Activated CD4-positive, CD25-positive, alpha-beta regulatory T cell treated with anti-CD3 and anti-CD28 coated beads, Interleukin-2, amount 50 U/mL, for 24 hours (primary cell): ENCODE data around the gene IL4I1.
A peak's percentile ranks its signal among the peaks of the same experiment; 100 is the strongest.

Source experiments
- ATAC-seq, 2 donors: fragments of 150-1000 bp; cut with Tn5 transposase; one replicate each; pipeline ENCODE4 v1.10.0; 2021; ENCODE audit warnings: mild to moderate bottlenecking in 1 of 2, moderate library complexity in 1 of 2

Gene IL4I1

DNA sequence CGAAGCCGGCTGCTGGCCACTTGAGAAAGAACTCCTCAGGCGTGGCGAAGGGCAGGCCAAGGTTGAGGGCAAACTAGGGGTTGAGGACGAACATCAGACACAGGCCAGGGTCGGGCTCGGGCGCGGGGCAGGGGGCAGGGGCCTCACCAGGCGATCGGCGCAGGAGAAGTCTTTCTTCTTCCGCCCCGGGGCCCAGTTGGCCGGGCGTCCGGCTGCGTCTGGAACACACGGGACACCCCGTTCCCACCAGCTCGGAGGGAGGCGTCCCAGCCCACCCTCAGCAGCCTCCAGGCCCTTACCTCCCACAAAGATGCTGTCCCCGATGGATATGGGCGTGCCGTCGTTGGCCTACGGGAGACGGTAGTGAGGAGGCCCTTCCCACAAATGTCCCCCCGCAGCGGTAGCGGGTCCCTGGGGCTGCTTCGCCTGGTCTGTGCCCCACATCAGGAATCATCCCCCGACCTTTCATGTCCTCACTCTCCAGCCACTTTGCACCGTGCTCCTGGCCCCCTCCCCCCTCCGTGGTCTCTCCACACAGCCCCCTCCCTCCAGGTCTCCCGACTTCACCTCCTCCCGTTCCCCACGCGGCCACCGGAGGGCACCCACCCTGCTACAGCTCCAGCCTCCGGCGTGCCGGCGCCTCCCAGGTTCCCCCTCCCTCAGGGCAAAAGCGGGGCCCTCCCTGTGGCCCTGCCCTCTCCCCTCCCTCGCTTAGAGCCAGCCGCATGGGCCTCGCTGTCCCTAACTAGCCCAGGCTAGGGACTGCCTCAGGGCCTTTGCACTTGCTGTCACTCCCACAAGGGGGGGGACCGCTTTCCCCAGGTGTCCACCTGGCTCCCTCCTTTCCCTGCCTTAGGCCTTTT is 34.1 kb downstream of the IL4I1 start:
- ATAC-seq, result no peak

DNA sequence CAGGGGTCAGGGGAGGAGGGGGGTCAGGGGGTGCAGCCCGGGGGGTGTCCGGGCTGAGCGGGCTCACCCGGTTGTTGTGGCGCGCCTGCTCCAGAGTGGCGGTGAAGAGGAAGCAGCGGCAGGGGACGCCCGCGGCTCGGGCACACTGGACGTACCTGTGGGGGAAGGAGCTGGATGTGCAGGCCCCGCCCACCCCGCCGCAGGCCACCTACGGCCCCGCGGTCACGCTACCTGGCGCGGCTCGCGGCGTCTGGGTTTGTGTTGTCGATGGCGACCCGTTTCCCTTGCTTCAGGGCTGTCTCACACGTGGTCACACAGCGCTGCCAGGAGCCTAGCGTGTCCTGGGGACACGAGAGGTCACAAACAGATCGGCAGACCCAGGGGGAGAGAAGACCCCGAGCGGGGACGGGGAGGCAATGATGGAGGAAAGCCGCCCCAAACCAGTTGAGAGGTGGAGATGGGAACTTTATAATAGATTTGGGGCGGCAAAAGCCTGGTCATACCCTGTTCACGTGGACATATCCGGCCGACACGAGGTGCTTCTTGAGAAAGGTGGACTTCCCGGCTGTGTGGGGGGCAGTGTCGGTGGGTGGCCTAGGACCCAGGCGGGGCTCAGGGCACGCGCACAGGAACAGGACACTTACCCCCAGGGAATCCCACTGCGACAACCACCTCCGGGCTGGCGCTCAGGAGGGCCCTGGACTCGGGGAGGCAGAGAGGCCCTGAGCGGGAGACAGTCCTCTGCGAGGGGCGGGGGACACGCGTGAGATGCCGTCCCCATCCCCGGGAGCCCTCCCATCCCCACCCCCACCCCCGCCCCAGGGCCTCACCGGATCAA is 34.9 kb downstream of the IL4I1 start:
- no peak for ATAC-seq

DNA sequence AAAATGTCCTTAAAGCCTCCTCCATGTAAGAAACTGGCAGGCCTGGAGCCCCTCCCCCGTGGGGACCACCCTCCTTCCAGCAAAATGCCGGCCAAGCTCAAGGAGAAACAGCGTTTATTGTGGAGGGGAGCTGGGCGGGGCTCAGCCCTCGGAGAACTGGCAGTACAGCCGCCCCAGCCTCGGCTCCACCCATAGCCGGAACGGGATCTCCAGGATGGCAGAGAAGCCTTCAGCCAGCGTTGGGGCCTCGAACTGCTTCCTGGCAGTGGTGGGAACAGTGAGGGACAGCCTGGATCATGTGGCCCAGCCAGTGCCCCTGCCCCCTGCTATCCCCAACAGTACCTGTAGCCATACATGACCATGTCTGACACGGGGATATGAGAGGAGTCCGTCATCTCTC is 35.6 kb downstream of the IL4I1 start:
- no peak for ATAC-seq

DNA sequence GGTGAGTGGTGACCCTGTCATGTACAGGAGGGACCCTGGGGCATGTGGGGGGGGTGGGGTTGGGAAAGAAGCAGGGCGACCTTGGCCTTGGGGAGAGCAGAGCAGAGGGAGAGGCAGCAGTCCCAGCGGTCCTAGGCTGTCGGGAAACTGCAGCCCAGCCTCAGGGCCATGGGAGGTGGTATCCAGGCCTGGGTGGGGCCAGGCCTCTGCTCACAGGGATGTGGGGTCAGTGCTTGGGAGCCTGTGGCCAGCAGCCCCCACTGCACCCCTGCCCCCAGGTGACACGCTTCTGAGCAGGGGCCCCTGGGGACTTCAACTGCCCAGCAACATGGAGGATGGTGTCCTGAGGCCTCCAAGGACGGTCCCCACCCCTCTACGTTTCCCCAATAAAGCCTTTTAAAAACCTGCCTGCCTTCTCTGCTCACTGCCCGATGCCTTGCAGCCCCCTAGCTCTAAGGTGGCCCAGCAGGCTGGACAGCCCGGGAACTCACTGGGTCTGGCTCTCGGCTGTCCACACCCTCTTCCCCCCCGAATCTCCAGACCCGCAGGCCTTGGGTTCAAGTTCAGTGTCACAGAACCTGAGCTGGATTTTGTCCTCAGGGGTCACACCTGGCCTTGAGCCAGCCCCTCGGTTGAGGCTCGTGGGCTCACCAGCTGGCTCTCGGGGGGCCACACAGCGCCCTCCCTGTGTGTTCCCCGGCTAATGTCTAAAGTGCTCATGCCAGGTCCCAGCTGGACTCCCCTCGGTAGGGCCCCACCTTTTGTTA is 36.2 kb downstream of the IL4I1 start:
- no peak for ATAC-seq

DNA sequence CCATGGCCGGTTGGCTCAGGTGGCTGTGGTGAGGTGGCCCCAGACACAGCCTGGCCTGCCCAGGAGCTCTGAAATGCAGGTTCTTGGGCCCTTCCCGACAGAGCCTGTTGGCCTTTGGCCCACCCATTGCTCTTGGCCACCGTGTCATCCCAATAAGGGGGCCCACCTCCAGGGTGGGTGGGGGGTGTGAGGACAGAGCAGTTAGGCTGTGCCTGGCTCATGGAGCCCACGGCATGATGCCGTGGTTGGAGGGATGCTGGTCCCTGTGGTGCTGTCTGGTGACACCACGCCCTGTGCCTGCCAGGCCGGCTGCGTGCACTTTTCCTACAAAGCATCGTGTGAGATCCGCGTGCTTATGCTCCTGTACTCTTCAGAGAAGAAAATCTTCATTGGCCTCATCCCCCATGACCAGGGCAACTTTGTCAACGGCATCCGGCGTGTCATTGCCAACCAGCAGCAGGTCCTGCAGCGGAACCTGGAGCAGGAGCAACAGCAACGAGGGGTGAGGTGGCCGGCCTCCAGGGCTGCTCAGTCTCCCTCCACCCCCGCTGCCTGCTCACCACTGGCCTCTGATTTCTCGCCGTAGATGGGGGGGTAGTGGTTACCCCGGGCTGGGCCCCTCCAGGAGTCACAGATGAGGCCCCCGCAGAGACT is 36.9 kb downstream of the IL4I1 start:
- no peak for ATAC-seq

DNA sequence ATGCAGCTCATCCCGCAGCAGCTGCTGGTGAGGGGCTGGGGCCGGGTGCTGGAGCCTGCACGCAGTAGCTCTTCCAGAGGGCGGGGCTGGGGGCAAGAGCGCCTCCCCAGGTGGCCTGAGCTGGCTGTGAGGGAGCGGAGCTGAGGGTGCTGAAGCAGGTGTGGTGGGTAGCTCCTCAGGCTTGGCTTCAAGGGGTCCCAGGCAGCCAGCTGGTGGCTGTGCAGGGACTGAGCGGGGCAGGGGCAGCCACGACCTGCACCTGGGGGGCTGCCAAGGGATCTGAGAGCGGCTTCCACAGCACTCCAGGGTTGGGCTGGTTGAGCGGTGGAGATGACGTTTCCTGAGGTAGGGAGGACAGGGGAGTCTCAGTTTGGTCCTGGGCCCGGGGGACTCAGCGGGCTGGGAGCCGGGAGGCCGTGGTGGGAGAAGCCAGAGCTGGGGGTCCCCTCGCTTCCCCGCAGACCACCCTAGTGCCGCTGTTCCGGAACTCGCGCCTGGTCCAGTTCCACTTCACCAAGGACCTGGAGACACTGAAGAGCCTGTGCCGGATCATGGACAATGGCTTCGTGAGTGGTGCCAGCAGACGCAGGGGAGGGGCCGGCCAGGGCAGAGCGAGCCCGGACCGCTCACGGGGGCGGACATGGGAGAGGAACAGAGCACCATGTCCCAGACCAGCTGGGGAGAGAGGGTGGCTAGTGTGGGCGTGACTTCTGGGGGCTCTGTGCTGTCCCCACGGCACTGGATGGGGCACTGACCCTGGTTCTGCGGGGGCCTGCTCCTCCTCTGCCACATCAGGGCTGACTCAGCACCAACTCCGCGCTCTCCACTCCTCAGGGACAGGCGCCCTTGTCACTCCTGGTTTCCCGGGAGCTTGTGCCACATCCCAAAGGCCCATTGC is 38.4 kb downstream of the IL4I1 start:
- ATAC-seq, result no peak

DNA sequence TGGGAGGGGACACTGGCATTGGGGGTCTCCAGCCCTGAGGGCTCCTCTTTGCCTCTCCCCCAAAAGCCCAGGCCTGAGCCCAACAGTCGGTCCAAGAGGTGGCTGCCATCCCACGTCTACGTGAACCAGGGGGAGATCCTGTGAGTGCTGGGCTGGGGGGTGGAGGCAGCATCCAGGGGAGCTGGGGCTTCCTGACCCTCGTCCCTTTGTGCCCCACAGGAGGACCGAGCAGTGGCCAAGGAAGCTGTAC is 38.9 kb downstream of the IL4I1 start:
- ATAC-seq, result no peak

DNA sequence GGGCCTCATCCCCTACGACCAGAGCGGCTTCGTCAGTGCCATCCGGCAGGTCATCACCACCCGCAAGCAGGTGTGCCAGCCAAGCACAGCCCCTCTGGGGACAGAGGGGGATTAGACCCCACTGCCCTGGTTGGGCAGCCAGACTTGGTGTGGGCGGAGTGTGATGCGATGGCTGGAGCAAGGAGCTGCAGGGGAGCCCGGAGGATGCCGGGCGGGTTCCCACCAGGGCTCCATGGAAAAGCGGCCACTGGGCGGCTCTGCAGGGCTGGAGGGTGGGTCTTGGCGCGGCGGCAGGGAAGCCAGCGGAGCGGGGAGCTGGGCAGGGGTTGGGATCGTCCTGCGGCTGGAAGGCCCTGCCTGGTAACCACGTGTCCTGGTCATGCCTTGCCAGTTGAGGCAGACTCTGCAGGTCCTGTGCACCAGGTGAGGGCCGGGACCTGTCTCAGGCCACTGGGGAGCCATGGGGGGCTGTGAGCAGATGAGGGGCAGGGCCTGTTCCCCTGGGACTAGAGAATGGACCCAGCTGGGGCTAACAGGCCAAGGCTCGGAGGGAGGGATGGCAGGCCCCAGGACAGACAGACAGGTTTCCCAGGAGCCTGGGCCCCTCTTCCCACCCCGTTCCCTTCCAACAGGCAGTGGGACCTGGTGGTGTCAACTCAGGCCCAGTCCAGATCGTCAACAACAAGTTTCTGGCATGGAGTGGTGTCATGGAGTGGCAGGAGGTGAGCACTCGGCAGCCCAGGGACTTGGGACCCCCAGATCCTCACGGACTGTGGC is 39.4 kb downstream of the IL4I1 start:
- ATAC-seq, result no peak

DNA sequence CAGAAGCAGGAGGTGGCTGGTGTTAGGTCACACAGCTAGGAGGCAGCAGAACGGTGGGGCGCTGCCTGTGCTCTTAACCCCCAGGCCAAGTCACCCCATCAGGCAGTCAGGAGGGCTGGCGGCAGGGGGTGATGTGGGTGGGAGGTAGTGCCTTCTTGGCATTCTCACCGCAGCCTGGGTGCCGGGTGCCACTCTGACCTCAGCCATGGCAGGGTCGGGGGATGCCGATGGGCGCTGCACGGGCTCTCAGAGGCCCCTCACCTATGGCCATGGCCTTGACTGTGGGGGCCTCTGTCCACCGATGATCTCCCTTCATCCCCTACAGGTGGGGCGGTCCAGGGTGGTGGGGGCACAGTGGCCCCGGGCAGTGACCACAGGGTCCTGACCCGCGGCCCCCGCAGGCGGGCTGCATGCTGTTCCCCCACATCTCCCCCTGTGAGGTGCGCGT is 40.1 kb downstream of the IL4I1 start:
- ATAC-seq, result no peak

DNA sequence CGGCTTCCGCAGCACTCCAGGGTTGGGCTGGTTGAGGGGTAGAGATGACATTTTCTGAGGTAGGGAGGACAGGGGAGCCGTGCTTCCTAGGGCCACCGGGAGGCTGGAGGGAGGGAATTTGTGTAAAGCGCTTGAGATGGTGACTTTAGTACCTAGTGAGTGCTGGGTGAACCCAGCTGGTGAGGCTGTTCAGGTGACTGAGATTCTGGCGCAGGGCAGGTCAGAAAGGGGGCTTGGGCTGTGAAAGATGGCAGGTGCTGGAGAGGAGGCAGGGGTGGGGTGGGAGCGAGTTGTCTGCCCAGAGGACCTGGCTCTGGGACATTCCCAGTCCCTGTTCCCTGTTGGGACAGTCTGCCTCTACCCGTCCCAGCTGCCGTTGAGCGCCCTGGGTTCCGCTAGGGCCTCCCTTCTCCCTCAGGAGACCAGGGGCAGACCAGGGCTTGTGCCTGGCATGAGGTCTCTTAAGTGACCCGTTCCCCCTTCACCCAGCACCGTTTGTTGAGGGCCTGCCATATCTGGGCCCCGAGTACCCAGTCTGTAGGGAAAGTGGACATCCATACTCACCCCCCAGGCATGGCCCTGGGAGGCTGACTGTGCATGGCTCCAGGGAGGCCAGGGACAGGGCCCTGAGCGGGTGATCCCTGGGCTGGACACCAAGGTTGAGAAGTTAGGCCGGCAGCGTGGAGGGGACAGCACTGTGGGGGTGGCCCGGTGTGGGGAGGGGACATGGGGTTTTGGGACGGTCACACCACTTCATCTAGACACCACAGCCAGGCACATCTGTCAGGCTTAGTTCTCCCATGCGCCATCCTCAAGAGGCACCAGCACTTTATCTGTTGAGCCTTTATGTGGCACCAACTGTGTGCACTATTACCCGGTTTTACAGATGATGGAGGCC is 40.8 kb downstream of the IL4I1 start:
- ATAC-seq, result no peak

DNA sequence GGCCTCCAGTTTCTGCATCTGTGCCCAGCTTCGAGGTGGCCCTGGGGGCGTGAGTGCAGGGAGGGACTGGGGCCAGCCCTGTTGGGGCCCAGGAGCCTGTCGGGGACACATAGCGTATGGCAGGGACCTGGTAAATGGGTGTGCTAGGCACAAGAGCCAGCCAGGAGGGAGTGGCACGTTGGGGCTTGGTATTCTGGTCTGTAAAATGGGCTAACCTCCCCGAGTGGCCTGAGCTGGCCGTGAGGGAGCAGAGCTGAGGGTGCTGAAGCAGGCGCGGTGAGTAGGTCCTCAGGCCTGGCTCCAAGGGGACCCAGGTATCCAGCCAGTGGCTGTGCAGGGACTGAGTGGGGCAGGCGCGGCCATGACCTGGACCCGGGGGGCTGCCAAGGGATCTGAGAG is 41.4 kb downstream of the IL4I1 start:
- no peak for ATAC-seq

DNA sequence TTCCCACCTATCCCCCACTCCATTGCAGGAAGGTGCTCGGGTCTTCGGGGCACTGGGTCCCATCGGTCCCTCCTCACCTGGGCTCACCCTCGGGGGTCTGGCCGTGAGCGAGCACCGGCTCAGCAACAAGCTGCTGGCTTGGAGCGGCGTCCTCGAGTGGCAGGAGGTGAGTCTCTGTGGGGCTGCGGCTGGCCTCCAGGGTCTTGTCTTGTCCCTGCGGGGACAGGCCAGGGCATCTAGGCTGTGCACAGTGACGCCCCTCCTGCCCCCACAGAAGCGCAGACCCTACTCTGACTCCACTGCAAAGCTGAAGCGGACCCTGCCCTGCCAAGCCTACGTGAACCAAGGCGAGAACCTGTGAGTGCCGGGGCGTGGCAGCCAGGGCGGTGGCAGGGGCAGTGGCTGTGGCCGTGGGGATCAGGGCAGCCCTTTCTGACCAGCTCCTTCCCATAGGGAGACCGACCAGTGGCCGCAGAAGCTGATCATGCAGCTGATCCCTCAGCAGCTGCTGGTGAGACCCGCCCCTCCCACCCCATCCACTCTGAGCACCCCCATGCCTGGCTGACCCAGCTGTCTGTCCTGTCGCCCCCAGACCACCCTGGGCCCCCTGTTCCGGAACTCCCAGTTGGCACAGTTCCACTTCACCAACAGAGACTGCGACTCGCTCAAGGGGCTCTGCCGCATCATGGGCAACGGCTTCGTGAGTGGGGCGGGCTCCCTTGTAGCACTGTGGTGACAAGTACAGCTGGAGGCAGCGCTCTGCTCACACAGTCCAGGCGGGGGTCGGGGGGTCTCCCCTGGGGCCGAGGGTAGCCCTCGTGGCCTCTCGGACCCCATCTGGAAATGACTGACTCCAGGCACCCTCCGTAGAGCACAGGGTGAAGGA is 42.1 kb downstream of the IL4I1 start:
- no peak for ATAC-seq

DNA sequence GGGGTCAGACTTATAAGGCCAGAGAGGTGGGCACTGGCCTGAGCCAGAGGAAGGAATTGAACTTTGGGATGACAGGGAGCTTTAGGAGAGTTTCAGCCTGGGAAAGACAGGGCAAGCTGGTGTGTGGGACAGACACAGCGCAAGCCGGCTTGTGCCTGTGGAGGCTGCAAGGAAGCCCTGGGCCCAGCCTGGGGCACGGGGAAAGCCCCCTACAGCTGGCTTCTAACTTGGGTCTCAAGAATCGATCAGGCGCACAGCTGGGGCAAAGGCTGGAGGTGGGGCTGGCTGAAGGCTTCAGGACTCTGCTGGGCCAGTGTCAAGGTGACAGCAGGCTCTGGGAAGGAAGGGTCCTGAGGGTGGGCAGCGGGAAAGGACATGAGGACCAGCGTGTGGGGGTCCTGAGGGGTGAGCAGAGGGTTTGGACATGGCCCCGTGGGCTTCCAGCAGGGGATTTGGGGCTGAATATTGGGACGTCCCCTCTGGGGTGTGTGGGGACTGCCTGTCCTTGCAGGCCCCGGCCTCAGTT is 42.8 kb downstream of the IL4I1 start:
- no peak for ATAC-seq

DNA sequence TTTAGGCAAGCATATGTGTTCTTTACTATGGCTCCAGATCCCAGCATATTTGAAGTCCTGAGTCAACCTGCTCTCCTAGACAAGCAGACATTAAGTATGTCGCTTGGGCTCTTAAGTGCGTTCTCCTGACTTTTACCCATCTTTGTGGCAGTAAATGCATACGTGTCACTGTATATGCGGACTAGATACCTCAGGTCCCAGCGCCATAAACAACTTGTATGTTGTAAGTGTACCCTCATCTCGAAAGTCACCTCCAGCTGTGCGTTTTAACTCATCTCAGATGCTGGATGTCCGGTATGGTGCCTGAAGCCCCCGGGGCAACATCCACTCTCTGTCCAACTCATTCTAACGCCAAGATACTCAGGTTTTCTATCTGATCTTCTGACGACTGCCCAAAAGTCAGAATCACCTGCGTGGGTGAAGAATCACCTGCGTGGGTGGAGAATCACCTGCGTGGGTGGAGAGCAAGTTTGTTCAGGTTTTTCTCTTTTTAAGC is 44.0 kb downstream of the IL4I1 start:
- ATAC-seq, result no peak

DNA sequence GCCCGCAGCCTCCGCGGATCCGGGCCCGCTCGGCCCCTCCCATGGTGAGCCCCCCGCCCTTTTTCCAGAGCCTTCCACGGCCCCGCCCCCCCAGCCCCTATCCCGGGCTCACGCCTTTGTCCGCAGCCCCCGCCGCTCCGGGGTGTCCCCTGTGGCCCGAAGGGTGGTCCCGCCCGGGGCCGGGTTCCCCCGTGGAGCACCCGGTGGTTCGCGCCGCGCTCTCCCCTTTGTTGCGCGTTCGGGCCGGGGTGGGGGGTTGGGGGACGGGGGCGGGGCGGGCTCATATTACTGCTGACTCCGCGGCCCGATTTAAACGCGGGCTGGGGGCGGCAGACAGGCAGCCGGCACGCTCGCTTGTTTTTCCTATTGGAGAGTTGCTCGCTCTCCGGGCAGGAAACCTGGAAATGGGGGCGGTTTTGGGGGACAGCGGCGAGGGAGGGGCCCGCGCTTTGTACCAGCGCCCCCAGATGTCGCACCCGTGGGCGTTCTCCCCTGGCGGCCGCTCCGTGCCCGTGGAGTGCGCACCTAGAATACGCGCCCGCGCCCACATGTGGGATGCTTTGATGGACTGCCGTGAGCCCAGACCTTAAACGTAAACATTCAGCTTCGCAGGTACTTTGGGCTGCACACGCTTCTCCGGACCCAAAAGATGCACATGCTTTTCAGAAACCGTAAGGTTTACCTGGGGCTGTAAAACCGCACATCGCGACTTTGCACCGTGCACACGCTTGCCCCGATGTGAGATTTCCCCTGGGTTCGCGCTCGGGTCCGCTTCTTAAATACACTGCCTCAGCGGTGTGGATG is 45.0 kb downstream of the IL4I1 start:
- ATAC-seq, result no peak

DNA sequence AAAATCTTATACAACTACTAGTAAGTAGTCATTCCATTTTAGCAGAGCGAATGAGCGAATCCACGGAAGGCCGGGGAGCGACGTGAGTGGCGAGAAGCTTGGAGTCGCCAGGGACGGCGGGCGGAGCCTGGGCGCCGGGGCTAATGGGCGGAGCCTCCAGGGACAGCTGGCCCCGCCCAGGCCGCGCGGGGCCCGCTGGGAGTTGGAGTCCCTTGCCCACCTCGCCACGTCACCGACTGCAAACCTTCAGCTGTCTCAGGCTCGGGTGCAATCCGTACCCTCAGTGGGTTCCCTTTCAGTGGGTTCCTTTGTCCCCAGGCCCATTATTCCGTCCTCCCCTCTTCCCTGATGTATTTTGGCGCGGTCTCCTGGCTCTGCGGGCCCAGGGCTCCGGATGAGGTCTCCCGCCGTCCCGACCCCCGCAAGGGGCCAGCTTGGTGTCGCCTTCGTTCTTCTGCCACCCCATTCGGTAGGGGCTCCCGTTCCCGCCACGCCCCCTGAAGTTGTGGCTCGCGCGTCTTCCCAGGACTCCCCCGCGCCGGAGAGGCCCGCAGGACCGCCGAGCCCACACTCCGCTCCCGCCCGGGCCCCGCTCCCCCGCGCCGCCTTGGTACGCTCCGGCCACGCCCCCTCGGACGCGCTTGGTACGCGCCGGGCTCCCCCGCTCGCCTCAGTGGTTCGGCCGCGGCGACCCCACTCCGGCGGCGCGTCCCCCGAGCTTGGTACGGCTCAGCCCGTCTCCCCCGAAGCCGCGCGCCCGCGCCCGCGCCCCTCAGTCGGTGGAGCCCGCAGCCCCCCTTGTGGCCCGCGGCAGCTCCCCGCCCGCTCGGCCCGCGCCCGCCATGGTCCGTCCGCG is 46.0 kb downstream of the IL4I1 start, which contains the start of gene PTOV1:
Gene PTOV1, plus strand, starts transcription at position 673 of the 856 bp plus-strand sequence.
- peak; percentile 86 for ATAC-seq

DNA sequence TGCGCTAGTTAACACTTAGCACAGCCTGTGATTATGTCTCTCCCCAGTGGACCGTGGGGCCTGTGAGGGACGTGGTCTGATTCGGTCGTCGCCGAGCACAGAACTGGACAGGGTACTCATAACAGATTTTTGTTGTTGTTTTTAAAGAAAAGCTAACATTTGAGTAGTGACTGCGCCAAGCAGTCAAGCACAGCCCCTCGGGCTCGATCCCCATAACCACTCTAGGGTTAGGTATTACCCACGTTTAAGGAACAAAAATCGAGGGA is 46.5 kb downstream of the IL4I1 start:
- no peak for ATAC-seq
